Astrocyte of the cerebellum (primary cell): ENCODE results near the gene YAF2.

Source experiments
- DNase-seq: peaks from one replicate; pipeline ENCODE4 v3.0.0-alpha.2; 2011; ENCODE audit warnings: low read depth
- H3K4me3 ChIP-seq: 2 replicates; pipeline ENCODE4 v1.5.1; 2011; ENCODE audit warnings: mild to moderate bottlenecking, low read depth, low read length, moderate library complexity
- CTCF ChIP-seq: IDR thresholded peaks from 2 replicates; pipeline ENCODE4 v1.5.1; 2012; ENCODE audit warnings: low read length, low read depth, moderate library complexity, mild to moderate bottlenecking; ENCODE audit errors: missing control alignments
- in situ Hi-C: cut with HindIII; loops from 2 replicates; pipeline ENCODE4 v1.10.0; 2017; ENCODE audit warnings: low sequenced_read_pairs

Gene YAF2

GRCh38 chr12:42125388-42125767 is 112.7 kb downstream of the YAF2 start:
- in situ Hi-C loops, result loop anchor here (25.0 kb wide), 1 partner anchor 1162 kb away; no protein-coding TSS in a partner anchor
- DNase-seq, result no peak
- no peak overlapping the region for H3K4me3 ChIP-seq
- no peak for TF ChIP-seq CTCF

GRCh38 chr12:42124764-42125387 is 113.2 kb downstream of the YAF2 start:
- no peak for TF ChIP-seq CTCF
- in situ Hi-C loops, result loop anchor here (25.0 kb wide), 1 partner anchor 1162 kb away; no protein-coding TSS in a partner anchor
- no peak overlapping the region for H3K4me3 ChIP-seq
- no peak for DNase-seq

DNA sequence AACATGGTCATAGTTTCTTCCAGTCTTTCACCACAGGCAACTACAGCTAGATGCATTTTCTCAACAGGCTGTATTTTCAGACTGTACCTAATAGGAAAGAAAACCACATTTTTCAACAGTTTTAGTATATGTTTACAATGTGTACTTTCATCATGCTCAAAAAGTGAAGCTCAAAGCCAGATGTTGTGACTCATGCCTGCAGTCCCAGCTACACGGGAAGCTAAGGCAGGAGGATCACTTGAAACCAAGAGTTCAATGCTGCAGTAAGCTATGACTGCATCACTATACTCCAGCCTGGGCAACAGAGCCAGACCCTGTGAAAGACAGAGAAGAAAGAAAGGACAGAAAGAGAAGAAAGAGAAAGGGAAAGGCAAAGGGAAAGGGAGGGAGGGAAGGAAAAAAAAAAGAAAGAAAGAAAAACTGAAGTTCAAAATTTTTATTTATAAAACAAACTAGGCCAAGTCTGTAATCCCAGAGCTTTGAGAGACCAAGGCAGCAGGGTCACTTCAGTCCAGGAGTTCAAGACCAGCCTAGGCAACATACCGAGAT is 118.9 kb downstream of the YAF2 start:
- no peak overlapping the region for H3K4me3 ChIP-seq
- in situ Hi-C loops, result no loop called here
- no peak for DNase-seq
- TF ChIP-seq CTCF, result no peak

- no peak for DNase-seq
- in situ Hi-C loops, result no loop called here
- no peak overlapping the region for H3K4me3 ChIP-seq
- no peak for TF ChIP-seq CTCF
Observed at GRCh38 chr12:42118136-42118879, 119.7 kb downstream of the YAF2 start.

- H3K4me3 ChIP-seq, result no peak overlapping the region
- no peak for TF ChIP-seq CTCF
- DNase-seq, result no peak
- in situ Hi-C loops, result no loop called here
Observed at GRCh38 chr12:42109031-42109430, 129.0 kb downstream of the YAF2 start.
